ENCODE results near the gene JHY. TPM values are rescaled to one million over a fixed set of nuclear protein-coding genes. Genes with fewer than 3 reads are reported as not detected.

Gene JHY
- total and polyA plus RNA-seq, 2 of the 8 experiments (the other 6 are each of a cell fraction or from before 2014, with no cell fraction given): 0.29 to 0.91 TPM

DNA sequence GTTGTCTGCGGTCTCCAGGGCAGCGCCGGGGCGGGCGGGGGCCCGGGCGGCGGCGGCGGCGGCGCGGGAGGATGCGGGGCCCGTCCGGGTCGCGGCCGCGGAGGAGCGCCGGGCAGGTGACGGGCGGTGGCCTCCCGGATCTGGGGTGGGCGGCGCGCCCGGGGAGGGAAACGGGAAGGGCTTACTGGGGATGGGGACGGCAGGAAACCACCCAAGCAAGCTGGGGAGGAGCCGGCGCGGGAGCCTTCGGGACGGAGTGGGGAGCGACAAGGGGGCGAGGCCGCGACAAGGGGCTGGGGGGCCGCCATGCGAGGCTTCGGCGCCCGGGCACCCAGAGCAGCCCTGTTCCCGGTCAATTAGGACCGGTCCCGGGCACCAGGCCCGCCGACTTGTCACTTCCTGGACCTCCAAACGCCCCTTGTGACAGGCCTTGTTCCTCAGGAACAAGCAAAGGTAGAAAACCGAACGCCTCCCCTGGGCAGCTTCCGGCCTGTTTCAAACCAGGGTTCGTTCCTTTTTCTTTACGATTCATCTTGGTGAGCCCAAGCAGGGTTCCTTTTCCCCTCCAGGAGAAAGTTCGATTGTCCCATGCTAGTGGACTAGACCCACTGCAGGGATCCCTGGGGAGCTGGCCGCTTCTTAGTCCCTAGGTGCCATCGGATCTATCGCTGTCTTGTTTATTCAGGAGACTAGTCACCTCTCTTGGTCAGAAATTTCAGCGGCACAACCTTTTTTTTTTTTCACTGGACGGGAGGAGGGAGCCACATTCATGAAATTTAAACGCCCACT is 492 bp downstream of the JHY start (continued):
- TF ChIP-seq PHF8 (conservative IDR thresholded peaks at IDR 0.05; ENCODE audit: low read depth, low read length) (peak; percentile 39; the same call in 1 of the 2 replicates), HDAC6 (IDR thresholded peaks at IDR 0.05; ENCODE audit: low read depth, low read length) (no peak), SP4 (IDR thresholded peaks at IDR 0.05; ENCODE audit: low read length) (no peak), TAF1 (IDR thresholded peaks at IDR 0.05; ENCODE audit: low read depth, low read length) (0 out of 2 replicates have a peak, but pooled peaks have one; percentile 19), EZH2 (IDR thresholded peaks at IDR 0.05; ENCODE audit: low read depth, low read length, severe bottlenecking) (no peak), ATF2 (IDR thresholded peaks at IDR 0.05; ENCODE audit: low read length) (no peak), TCF12 (IDR thresholded peaks at IDR 0.05; ENCODE audit: low read depth, low read length) (no peak), ASH2L (IDR thresholded peaks at IDR 0.05; ENCODE audit: low read length) (peak; percentile 49), KDM1A (IDR thresholded peaks at IDR 0.05; ENCODE audit: borderline replicate concordance, low read length) (no peak), CBX8 (IDR thresholded peaks at IDR 0.05; ENCODE audit: borderline replicate concordance, low read depth, low read length) (no peak), BACH1 (IDR thresholded peaks at IDR 0.05; ENCODE audit: low read length) (no peak)

All from H1 (cell line).